Measurements from ENCODE around the gene TOX2. TPM values are rescaled to one million over a fixed set of nuclear protein-coding genes. Genes with fewer than 3 reads are reported as not detected.

TOX2 gene
- total RNA-seq (1 to 10 TPM; 3.3 to 3.9 TPM), total RNA-seq (0 to 7.1 (median 0.92) reads per million in 172 experiments)
- polyA plus RNA-seq (2013, experiment 1 of 2), result 5.0 TPM
- 5.2 TPM for polyA plus RNA-seq (2013, experiment 2 of 2)

GRCh38 chr20:43914311-43915210, at the start of gene TOX2:
Gene TOX2, plus strand, starts transcription at chr20:43914852. Its CDS starts 40 bp downstream, at chr20:43914892.
- peaks cover 9 to 11% of the 10 kb centered on the region in 2 experiments for H3K9me3 ChIP-seq (ENCODE audit: control insufficient read depth in 1 of 2, insufficient read depth in 1 of 2, low read length in 2 of 2)
- Mint-ChIP-seq H3K9me3 (peaks cover 2% of the 10 kb centered on the region), H3K27ac (peak within 1 kb of the TSS; percentile 82), H3K4me1 (ENCODE audit: low read depth) (peaks cover 27% of the 10 kb centered on the region), H3K27me3 (peaks cover 40% of the 10 kb centered on the region), H3K4me3 (peak within 1 kb of the TSS; percentile 96), H3K36me3 (ENCODE audit: low read depth) (peaks cover 6% of the 10 kb centered on the region)
- peak; percentile 74 for ATAC-seq (ENCODE audit: poor library complexity)
- peaks cover 35% of the 10 kb centered on the region in 2 experiments for H3K27me3 ChIP-seq (ENCODE audit: control insufficient read depth in 1 of 2, insufficient read depth in 2 of 2, low read length in 2 of 2)
- ChIA-PET POLR2A (no interaction called here), CTCF (no interaction called here)
- peak within 1 kb of the TSS; percentile 58 for H3K4me3 ChIP-seq (ENCODE audit: low read length)
- intact Hi-C loops (cut with DNase I, micrococcal nuclease), result loop anchor here in 1 of 2 experiments (5.0 kb wide), 1 partner anchor 38 kb away; no protein-coding TSS in a partner anchor
- DNase-seq, result peak; percentile 13 to 77 (median 46)
- H3K27ac ChIP-seq (ENCODE audit: low read depth in 1 of 2, low read length in 2 of 2), result no peak within 1 kb of the TSS
- H3K4me1 ChIP-seq (ENCODE audit: insufficient read depth, low read length), result peaks cover 33% of the 10 kb centered on the region
- no peak for TF ChIP-seq CTCF (IDR thresholded peaks at IDR 0.05)
- no peaks in the 10 kb centered on the region for H3K36me3 ChIP-seq (ENCODE audit: insufficient read depth, low read length)

- CTCF ChIA-PET, result no interaction called here
Measured at GRCh38 chr20:43868091-43868490, 46.6 kb upstream of the TOX2 start.

GRCh38 chr20:43870484-43870883, 44.2 kb upstream of the TOX2 start:
- DNase-seq, result no peak
- CTCF ChIA-PET, result no interaction called here
- intact Hi-C loops (cut with DNase I, micrococcal nuclease), result no loop called here
- Mint-ChIP-seq H3K4me1 (ENCODE audit: low read depth) (no peaks in the 10 kb centered on the region), H3K36me3 (ENCODE audit: low read depth) (no peaks in the 10 kb centered on the region), H3K4me3 (no peak overlapping the region), H3K27ac (no peak overlapping the region), H3K27me3 (no peaks in the 10 kb centered on the region), H3K9me3 (no peaks in the 10 kb centered on the region)
- POLR2A ChIA-PET, result no interaction called here
- Histone ChIP-seq H3K36me3 (ENCODE audit: insufficient read depth, low read length) (no peaks in the 10 kb centered on the region), H3K27me3 (ENCODE audit: control insufficient read depth in 1 of 2, insufficient read depth in 2 of 2, low read length in 2 of 2) (no peaks in the 10 kb centered on the region), H3K4me3 (ENCODE audit: low read length) (no peak overlapping the region), H3K9me3 (ENCODE audit: control insufficient read depth in 1 of 2, insufficient read depth in 1 of 2, low read length in 2 of 2) (no peaks in the 10 kb centered on the region), H3K27ac (ENCODE audit: low read depth in 1 of 2, low read length in 2 of 2) (no peak overlapping the region), H3K4me1 (ENCODE audit: insufficient read depth, low read length) (no peaks in the 10 kb centered on the region)
- no peak for TF ChIP-seq CTCF (IDR thresholded peaks at IDR 0.05)
- ATAC-seq (ENCODE audit: poor library complexity), result no peak

More at GRCh38 chr20:43868091-43868490, 46.6 kb upstream of the TOX2 start:
- no peak for TF ChIP-seq CTCF (IDR thresholded peaks at IDR 0.05)
- Mint-ChIP-seq H3K9me3 (no peaks in the 10 kb centered on the region), H3K4me1 (ENCODE audit: low read depth) (no peaks in the 10 kb centered on the region), H3K27me3 (no peaks in the 10 kb centered on the region), H3K36me3 (ENCODE audit: low read depth) (no peaks in the 10 kb centered on the region), H3K27ac (no peak overlapping the region), H3K4me3 (no peak overlapping the region)
- H3K27ac ChIP-seq (ENCODE audit: low read depth in 1 of 2, low read length in 2 of 2), result no peak overlapping the region
- intact Hi-C loops (cut with DNase I, micrococcal nuclease), result no loop called here
- no peaks in the 10 kb centered on the region for H3K36me3 ChIP-seq (ENCODE audit: insufficient read depth, low read length)
- no peak for ATAC-seq (ENCODE audit: poor library complexity)
- DNase-seq, result no peak
- no peaks in the 10 kb centered on the region for H3K4me1 ChIP-seq (ENCODE audit: insufficient read depth, low read length)
- no peak overlapping the region for H3K4me3 ChIP-seq (ENCODE audit: low read length)
- POLR2A ChIA-PET, result no interaction called here
- H3K9me3 ChIP-seq (ENCODE audit: control insufficient read depth in 1 of 2, insufficient read depth in 1 of 2, low read length in 2 of 2), result no peaks in the 10 kb centered on the region
- H3K27me3 ChIP-seq (ENCODE audit: control insufficient read depth in 1 of 2, insufficient read depth in 2 of 2, low read length in 2 of 2), result no peaks in the 10 kb centered on the region
